HG03103 (cell line): ENCODE data around the gene HECW1.
"Not testable (repeated sequence)": the region's sequence is repeated elsewhere in the genome, so short reads cannot be mapped to it uniquely, and the experiment has no call there.

Experiments used
- ATAC-seq: cut with Tn5 transposase; IDR thresholded peaks from one replicate; pipeline ENCODE4 v1.9.1; 2021; ENCODE audit warnings: low read depth; ENCODE audit not compliant: unreplicated experiment

HECW1 gene

DNA sequence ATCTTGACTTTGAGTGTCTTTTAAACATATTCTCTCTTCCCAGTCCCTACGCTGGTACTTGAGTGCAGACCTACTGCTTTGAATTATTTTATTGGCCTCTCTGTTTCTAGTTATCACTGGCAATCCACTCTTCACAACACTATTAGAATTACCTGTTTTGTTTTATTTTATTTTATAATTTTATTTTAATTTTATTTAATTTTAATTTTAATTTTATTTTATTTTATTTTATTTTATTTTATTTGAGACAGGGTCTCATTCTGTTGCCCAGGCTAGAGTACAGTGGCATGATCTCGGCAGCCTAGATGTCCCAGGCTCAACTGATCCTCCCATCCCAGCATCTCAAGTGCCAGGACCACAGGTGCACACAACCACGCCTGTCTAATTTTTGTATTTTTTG, 477.3 kb downstream of the HECW1 start:
- no peak for ATAC-seq

DNA sequence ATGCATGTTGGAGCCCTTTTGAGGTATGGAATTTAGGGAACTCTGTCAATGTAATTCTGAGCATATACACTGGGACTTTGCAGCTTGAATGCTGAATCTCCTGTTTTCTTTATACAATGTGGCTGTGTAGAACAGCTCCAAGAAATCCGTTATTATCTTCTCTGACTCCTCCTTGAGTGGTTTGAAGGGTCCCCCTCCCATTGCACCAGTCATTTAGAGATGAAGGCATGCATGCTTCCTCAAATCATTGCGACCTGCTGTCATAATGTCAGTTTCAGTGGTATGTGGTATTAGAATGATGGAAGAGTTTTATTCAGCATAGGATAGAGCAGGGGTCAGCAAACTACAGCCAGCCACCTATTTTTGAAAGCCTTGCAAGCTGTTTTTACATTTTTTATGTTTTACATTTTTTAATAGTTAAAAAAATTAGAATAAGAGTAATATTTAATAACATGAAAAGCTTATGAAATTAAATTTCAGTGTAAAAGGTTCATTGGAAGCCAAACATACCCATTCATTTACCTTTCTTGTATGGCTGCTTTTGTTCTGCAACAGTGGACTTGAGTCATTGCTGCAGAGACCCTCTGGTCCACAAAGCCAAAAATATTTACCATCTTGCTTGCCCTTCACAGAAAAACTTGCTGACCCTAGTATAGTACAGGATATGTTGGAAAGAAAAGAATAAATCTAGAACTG, 478.6 kb downstream of the HECW1 start:
- ATAC-seq = peak; percentile 79

DNA sequence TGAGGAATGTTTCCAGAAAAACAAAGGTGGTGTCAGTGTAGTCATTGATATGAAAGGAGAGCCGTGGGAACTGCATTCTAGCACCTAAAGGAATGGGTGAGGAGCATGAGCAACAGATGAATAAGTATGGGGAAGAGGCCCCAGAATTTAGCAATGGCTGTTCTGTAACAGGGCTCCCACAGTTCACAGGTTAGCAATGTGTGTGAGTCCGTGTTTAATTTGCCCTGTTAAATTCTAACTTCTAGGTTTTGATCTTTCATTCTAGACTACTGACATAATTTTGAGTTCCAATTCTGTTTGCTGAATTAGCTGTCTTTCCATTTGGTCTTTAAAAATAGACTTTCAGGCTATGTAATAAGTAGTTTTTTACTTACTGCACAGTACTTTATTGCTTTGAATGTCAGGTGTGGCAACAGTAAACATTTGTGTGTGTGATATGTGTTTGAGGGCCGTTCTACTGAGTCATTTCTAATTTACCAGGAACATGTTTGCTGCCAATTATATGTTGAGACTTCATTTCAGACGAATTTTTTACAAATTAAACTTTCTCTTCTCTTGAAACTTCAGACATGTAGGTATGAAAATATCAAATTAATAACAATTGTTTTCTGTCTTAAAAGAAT, 479.2 kb downstream of the HECW1 start:
- peak; percentile 19 for ATAC-seq

DNA sequence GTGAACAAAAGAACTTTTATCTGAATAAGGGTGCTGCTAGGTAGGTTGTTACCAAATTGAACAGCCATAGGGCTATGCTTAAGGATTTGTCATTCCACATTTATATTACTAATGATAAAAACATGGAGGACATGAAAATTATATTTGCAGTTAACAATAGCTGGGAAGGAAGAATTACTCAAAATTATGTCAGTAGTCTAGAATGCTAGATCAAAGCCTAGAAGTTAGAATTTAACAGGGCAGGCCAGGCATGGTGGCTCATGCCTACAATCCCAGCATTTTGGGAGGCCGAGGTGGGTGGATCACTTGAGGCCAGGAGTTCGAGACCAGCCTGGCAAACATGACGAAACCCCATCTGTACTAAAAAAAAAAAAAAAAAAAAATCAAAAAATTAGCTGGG, 479.9 kb downstream of the HECW1 start:
- no peak for ATAC-seq

DNA sequence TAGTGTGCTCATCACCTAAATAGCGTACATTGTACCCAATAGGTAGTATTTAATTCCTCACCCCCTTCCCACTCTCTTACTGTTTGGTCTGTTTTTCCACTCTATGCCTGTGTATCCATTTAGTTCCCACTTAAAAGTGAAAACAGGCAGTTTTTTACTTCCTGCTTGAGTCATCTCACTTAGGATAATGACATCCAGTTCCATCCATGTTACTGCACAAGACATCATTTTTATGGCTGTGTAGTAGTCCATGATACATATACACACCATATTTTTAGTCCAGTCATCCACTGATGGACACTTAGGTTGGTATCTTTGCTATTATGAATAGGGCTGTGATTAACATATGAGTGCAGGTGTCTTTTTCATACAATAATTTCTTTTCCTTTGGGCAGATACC, 480.6 kb downstream of the HECW1 start:
- no peak for ATAC-seq

DNA sequence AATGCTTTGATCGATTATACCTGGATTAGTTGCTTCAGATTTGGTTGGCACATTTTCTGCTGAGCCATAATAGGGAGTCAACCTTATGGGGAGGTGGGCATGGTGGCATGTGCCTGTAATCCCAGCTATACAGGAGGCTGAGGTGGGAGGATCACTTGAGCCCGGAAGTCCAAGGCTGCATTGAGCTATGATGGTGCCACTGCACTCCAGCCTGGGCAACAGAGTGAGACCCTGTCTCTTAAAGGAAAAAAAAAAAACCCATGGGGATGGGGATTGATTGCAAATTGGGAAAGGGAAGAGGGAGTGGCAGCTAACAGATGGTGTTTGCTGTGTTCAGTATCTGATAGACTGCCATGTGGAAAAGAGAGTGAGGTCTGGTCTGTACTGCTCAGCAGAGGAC, 481.6 kb downstream of the HECW1 start:
- ATAC-seq = no peak

DNA sequence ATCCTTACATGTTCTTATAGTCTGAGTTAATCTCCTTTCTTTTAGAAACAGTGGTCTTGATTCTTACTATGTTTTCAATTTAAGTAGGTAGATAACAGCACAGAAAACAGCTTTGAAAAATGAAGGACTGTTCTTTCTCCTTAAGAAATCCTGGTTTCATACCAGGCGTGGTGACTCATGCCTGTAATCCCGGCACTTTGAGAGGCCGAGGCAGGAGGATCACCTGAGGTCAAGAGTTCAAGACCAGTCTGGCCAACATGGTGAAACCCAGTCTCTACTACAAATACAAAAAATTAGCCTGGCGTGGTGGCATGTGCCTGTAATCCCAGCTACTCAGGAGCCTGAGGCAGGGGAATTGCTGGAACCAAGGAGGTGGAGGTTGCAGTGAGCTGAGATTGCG, 484.0 kb downstream of the HECW1 start:
- not testable (repeated sequence) for ATAC-seq

DNA sequence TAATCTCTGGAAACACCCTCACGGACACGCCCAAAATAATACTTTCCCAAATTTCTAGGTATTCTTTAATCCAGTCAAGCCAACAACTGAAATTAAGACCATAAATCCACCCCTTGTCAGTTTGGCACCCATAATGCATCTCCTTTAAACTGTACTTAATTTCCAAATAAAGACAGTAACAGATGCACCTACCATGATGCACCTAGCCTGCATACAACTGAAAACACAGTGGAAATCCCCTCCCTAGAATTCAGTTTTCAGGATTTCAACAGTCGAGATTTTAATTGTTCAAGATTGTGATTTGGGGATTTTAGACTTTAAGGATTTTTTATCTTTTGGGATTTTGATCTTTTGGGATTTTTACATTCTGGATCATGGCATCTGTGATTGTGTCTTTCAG, 487.6 kb downstream of the HECW1 start:
- ATAC-seq = no peak

DNA sequence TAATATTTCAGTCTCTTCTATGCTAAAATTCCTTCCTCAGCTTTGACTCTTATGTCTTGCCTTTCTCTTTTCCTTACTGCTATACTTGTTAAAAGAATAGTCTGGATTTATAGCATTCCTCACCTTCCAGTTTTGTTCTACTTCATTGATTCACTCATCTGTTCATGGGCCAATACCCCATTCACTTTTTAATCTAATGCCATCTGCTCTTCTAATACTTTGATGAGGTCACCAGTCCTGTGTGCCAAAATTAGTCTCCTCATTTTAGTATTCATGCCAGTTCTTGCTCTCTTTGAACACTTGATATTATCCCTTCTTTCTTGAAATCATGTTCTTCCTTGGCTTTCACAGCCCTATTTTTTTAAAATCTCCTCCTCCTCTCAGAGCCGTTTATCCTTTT, 489.8 kb downstream of the HECW1 start:
- no peak for ATAC-seq

DNA sequence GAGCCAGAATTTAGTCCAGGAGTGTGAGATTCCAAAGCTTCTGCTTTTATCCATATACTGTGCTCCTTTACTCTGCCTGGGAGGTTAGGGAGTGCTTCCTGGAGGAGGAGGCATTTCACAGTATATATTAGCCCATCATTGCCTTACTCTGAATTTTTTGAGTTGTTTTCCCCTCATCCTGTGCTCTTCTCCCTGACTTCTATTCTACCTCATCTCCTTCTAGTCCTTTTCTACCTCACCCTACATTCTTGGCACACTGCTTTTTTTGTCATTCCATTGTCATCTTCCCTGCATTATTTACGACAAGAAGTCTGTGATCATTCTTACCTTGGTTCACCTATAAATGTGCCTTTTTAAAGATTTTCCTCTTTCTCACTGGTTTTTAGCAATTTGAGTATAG, 491.8 kb downstream of the HECW1 start:
- no peak for ATAC-seq

DNA sequence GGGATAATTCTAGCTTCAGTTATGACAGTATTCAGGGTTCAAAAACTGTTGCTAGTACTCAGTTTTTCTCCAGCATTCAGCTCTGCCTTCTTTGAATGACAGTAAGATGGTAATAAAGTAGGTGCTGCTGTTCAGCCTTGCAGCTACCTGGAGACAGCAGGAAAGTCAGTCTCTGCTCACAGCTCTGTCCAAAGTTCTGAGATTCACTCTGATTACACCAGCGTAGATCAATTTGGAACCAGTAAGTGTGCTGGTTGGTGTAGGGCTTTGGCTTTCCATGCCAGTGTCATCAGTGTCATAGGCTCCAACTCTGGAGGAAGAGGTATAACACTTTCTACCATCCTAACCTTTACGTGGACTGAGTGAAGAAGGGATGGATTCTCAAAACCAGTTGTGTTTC, 496.6 kb downstream of the HECW1 start:
- ATAC-seq = no peak

DNA sequence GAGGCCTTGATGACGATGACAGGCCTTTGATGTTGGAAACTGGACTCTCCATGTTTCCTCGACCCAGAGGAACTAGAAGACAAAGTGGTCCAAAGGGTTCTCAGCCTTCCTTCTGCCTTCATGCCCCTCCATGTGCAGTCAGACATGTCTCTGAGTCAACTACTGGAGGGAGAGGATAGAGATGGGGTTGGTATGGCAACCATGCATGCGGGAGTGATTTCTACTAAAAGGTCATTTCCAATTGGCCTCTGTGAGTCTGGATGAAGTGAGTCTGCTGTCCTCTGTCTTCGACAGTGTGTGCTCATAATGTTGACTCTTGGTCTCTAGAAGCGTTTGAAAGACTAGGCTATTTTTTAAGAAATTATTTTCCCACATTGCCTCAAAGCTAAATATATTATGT, 499.7 kb downstream of the HECW1 start:
- no peak for ATAC-seq

DNA sequence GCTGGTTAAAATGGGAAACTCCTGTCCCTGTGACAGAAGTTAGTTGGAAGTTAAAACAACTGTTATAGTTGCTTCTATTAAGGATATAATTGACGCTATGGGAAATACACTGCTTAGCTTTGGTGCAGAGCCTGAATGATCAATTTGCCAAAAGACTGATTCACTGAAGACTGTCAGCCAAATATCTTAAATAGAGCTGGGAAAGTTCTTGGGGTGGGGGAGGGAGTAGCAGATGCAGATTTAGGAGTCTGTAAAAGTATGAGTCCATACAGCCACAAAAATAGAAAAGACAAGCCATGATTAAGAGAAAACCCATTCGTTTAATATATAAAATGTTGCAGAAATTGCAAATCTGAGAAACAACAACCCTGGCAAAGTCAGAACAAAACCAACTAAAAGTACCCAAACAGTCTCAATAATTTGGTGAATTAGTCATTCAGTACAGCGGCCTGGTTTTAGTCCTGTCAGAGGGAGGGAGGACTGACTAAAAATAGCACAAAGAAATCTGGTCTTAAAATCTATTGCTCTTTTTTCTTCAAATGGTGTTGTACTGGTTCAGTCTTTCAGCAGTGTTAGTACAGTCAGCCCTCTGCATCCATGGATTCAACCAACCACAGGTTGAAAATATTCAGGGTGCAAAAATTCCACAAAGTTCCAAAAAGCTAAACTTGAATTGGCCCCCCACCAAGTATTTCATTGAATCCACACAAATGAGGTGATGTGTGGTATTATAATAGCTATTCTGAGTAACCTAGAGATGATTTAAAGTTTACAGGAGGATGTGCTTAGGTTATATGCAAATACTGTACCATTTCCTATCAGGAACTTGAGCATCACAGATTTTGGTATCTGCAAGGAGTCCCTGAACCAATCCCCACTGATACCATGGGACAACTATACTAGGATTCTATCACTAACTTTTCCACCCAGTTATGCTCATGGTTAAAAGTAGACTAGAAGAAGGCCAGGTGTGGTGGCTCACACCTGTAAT, 500.4 kb downstream of the HECW1 start:
- peak; percentile 76 for ATAC-seq
